NCI-H82 treated with DMSO at 0.1 percent for 48 hours (cell line): ENCODE measurements around the gene HERC2.

Source experiments
- DNase-seq: peaks from one replicate; lab custom pipeline; 2025; ENCODE audit not compliant: unreplicated experiment; lab: John Stamatoyannopoulos, UW

The HERC2 gene

DNA sequence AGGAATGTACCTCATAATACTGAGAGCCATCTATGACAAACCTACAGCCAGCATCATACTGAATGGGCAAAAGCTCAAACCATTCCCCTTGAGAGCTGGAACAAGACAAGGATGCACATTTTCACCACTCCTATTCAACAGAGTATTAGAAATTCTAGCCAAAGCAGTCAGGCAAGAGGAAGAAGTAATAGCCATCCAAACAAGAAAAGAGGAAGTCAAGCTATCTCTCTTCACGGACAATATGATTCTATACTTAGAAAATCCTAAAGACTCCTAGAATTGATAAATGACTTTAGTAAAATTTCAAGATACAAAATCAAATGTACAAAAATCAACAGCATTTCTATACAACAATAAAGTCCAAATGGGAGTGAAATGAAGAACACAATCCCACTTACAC, 253.0 kb downstream of the HERC2 start:
- no peak for DNase-seq

DNA sequence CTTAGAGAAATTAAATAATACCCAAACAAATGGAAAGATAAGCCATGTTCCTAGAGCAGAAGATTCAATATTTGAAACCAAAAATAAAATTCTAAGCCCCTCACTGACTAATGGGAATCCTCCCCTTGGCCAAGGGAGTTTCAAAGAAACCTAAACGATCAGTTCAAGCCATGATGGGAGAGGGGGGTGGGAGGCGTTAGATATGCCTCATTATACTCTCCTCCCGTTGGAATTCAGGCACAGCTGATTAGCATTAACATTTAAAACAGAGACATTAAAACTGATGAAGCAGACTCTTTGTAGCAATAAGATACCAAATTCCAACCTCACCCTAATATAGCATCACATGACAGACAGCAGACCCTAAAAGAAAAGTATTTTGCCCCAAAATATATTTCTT, 255.7 kb downstream of the HERC2 start:
- no peak for DNase-seq
